Endothelial cell of umbilical vein (primary cell): ENCODE measurements around the gene COX18.

Experiments used
- MAX ChIP-seq: IDR thresholded peaks from 2 replicates; pipeline ENCODE4 v1.6.1; 2011; ENCODE audit not compliant: insufficient read depth, insufficient read length
- POLR2A ChIP-seq: IDR thresholded peaks from 2 replicates; pipeline ENCODE4 v1.6.1; 2012; ENCODE audit warnings: low read depth, mild to moderate bottlenecking, control low read depth, low read length

DNA sequence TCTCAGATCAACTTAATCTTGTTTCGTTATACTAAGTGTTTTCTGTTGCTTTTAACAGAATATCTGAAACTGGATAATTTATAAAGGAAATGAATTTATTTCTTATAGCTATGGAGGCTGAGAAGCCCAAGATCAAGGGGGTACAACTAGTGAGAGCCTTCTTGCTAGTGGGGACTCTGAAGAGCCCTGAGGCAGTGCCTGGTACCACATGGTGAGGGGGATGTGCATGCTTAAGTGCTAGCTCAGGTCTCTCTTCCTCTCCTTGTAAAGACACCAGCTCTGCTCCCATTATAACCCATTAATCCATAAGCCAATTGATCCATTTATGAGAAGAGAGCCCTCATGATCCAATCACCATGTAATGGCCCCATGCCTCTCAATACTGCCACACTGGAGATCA lies 17.9 kb downstream of the COX18 start:
- TF ChIP-seq POLR2A (no peak), MAX (no peak)
